GM18507 (cell line): ENCODE results near the gene MYBPC2.

Experiments used
- DNase-seq: peaks from one replicate; pipeline ENCODE4 v3.0.0; 2011; ENCODE audit warnings: low read depth; ENCODE audit not compliant: insufficient read length; ENCODE audit errors: extremely low spot score
- FAIRE-seq: peaks from 2 replicates; lab custom pipeline; 2011; peaks lifted over from hg19 to GRCh38; lab: Jason Lieb, UNC

The MYBPC2 gene

GRCh38 chr19:50510121-50510670 is 77.5 kb downstream of the MYBPC2 start:
- FAIRE-seq: no peak

GRCh38 chr19:50510700-50511068 is 78.0 kb downstream of the MYBPC2 start:
- DNase-seq (no peak), FAIRE-seq (no peak)

More at GRCh38 chr19:50510121-50510670, 77.5 kb downstream of the MYBPC2 start:
- DNase-seq: no peak

GRCh38 chr19:50511069-50511822 is 78.6 kb downstream of the MYBPC2 start, which contains the start of gene JOSD2:
Gene JOSD2 (minus strand): TSS chr19:50511191. CDS start chr19:50510431, 760 bp downstream.
- FAIRE-seq: peak; percentile 98
- DNase-seq: peak; percentile 100

DNA sequence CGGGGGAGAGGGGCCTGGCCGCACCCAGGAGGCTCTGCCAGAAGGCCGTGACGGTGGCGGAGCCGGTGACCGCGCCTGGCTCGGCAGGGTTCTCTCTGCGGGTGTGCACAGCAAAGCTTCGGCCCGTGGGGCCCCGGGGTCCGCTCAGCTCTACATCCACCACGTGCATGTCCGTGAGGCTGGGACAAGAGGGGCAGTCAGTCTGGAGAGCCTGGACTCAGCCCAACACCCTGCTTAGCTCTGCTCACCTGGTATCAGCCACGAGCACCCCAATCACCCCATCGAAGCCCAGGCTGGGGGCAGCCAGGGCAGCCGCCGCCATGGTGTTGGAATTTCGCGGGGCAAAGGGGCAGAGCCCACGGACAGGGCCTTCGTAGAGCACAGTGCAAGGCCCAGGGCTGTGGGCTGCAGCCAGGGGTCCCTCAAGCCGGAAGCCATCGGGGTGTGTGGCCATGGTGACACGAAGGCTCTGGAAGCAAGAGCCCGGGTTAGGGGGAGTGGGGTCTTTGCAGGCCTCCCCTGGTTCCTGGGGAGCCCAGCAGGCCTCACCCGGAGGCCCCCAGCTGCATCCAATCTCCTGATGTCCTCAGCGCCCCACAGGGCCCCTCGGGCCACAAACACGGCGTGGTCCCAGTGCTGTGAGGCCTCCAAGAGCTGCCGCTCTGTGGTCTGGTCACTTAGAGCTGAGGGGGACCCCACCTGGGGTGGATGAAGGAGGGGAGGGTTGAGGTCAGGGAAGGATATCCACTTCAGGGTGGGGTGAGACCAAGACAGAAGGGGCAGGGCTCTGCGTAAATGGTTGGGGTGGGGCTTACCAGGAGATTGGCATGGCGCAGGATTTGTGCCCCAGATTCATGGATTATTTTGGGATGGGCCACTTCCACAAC is 79.7 kb downstream of the MYBPC2 start:
- no peak for FAIRE-seq
- DNase-seq: no peak

- FAIRE-seq (no peak), DNase-seq (no peak)
Measured at GRCh38 chr19:50512999-50513745, 80.5 kb downstream of the MYBPC2 start.

GRCh38 chr19:50513746-50514345 is 81.2 kb downstream of the MYBPC2 start, which contains the start of gene ASPDH:
Gene ASPDH (minus strand): TSS chr19:50513913. CDS start chr19:50513823, 90 bp downstream.
- no peak for DNase-seq
- FAIRE-seq: no peak

DNA sequence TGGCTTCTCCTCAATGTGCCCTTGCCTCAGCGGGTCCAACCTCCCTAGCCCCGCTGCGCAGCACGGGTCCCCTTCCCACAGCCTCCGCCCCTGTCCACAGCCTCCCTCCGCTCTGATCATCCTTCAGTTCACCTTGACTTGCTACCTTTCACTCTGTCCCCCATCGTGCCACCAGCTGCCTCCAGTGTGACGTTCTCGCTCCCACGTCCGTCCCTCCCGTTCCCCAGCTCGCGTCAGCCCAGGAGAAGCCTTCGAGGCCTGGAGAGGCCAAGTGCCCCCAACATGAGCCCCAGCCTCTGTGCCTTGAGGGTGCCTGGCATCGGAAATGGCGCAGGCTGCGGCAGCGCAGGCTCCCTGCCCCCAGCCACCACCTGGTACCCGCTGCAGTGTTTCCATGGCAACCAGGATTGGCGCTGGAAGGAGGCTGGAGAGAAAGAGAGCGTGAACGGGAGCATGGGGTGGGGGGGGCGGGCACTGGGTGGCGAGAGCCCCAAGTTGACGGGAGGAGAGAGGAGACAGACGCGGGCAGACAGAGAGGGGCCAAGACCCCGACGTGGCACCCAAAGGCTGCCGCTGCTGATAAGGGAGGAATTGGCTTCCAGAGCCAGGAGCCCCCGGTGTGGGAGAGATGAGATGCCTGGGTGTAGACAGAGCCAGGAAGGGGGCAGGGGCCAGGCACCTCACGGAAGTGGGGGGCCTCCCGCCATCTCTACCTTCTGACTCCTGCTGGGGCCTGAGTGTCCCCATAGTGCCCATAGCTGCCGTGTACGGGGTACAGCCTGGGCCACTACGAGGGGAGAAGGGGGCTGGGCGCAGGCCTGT is 81.9 kb downstream of the MYBPC2 start:
- DNase-seq (no peak), FAIRE-seq (no peak)

DNA sequence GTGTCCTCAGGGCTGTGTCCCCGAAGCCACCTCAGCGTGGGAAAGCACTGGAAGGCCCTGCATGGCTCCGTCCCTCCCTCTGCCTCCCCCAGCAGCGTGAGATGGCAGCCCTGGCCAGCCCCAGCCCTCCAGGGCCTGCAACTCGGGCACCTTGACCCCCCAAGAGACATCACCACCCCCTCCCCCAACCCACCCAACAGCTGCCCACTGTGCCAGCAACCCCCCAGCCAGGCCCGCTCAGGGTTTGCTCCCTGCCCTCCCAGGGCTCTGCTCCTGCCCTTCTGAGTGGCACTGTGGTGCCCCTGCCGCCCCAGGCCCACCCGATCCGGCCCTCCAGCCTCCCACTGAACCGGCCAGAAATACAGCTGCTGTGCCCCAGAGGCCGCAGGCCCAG is 82.5 kb downstream of the MYBPC2 start:
- FAIRE-seq: no peak

More for the DNA sequence above, 82.5 kb downstream of the MYBPC2 start:
- no peak for DNase-seq
